Stimulated activated CD8-positive, alpha-beta memory T cell treated with anti-CD3 and anti-CD28 coated beads, Interleukin-15, amount 100 ng/mL, for 4 hours (primary cell): ENCODE results near the gene DLL1.

ENCODE experiments used
- DNase-seq, 2 donors: peaks; one replicate each; pipeline ENCODE4 v3.0.0-alpha.2; 2020; ENCODE audit warnings: low read depth in 2 of 2

DLL1 gene

DNA sequence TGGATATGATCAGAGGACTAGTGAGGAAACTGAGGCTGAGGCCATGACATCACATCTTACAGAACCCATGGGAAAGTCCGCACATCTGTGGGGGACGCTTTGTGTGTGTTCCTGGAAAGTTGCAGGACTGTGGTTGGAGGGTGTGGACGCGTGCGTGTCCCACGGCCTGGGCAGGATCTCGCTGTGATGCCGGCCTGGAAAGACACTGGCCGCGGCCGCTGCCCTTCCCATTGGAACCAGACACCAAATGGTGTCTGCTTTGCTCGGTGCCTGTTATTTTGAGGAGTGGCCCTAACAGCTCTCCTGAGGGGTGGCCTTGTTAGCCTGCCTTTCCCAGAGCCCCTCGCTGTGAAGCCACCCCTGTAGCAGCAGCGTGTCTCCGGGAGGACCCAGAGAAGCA, 41.1 kb downstream of the DLL1 start:
- no peak for DNase-seq

DNA sequence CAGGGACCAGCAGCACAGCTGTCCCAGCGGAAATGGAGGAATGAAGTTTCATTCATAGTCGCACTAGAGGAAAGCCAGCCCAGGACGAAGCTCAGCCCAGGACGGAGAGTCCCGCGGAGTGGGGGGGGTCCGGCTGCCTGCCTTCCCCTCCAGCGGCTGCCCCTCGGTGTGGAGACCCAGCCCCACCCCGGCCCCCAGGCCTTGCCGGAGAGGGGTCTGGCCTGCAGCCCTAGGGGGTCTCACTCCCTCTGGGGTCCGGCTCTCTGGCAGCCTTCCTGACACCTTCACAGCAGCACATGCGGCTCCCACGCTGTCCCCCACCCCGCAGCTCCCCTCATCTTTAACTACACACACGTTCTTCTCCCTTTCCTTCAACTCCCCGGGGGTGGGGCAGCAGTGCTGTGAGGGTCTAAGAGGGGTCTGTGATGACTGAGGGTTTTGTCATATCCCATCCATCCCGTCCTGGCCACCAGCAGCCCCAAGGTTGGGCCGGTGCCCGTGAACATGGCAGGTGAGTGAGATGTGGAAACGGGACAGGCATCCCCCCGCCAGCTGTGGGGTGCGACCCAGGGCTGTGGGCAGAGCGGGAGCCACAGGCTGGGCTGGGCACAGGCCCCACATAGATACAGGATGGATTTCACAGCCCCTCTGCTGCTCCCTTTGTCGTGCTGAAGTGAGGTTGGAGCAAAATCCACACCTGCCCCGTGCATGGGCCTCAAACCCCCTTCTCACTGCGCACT, 41.8 kb downstream of the DLL1 start:
- DNase-seq = no peak

DNA sequence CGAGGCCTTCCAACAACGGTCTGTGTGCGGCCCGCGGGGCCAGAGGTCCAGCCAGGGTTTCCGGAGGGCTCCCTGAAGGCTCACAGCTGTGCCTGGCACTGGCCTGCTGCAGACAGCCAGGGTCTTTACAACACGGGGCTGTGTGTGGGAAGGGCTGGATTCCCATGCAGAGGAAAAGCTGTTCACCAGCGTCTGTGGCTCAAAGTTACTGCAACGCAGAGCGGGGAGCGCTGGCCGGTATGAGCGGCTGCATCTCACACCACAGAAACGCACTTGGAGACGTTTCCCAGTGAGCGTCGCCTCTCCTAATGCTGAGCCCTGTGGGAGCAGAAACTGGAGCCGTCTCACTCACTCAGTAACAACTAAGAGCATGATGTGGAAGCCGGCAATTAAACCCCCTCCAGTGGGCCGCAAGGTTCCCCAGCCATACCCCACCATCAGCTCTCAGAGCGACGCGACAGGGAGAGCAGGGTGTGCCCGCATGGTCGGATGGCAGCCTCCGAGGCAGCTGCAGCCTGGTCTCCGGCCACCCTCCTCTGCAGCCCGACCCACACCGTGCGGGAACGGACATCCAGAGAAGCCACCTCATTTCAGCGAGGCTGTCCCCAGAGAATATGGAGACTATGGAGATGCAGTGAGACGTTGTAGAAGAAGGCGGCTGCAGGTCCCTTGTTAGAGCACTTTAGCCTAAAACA, 42.6 kb downstream of the DLL1 start:
- DNase-seq = no peak

GRCh38 chr6:170247178-170247701, 43.6 kb downstream of the DLL1 start:
- DNase-seq = no peak

GRCh38 chr6:170245475-170245992, 45.3 kb downstream of the DLL1 start:
- DNase-seq = no peak

- no peak for DNase-seq
Observed at GRCh38 chr6:170244721-170245474, 46.0 kb downstream of the DLL1 start.

DNA sequence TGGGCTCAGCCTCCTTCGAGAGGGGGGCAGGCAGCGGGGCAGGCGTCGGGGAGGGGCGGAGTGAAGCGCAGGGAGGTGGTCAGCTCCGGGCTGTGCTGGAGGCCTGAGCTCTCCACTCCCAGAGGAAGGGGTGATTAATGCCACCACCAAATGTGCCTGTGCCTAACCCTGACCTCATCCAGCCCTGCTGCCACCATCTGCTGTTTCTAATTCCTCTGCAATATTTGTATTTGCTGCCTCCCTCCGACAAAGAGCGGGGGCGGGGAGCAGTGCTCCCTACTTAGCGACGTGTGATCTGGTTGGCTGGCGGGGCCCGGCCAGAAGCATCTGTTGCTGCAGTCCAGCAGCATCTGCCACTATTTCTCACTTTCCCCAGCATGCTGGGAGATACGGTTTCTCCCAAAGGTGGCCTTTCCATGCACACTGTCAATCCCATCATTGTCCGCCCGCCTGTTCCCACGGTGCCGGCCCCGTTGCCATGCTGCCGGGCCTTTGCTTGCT, 47.0 kb downstream of the DLL1 start:
- DNase-seq = no peak

GRCh38 chr6:170243386-170243785, 47.5 kb downstream of the DLL1 start:
- no peak for DNase-seq

- no peak for DNase-seq
Observed at GRCh38 chr6:170238741-170239565, 51.9 kb downstream of the DLL1 start.

DNA sequence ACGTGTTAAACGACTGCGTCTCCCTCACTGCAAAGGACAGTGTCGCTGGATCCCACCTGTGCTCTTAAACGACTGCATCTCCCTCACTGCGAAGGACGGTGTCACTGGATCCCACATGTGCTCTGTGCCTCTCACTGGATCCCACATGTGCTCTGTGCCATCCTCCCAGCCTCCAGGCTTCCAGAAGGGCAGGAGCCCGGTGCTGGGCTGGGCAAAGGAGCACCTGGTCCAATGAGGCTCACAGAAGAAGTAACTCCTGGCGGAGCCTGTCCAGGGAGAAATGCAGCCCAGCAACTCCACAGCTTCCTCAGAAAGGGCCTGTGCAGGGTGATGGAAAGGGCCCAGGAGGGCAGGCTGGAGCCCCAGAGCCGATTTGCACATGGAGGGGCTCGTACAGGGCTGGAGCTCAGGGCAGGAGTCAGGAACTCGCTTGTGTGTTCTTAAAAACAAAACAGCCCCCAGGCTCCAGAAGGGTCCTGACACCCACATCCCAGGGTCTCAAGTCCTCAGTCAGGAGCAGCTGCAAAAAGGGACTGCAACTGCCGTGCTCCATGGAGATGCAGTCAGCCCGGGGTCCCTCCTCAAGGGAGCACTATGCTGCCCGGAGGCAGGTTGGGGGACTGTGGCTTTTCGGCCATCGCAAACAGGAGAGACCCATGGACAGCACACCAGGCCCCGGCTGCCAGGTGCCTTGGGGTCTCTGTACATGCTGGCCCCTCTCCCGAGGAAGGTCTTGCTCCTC, 52.7 kb downstream of the DLL1 start:
- no peak for DNase-seq

GRCh38 chr6:170236131-170236836, 54.6 kb downstream of the DLL1 start:
- DNase-seq = no peak

- DNase-seq = no peak
Observed at GRCh38 chr6:170235391-170236125, 55.3 kb downstream of the DLL1 start.

GRCh38 chr6:170234419-170234818, 56.5 kb downstream of the DLL1 start:
- no peak for DNase-seq

GRCh38 chr6:170233286-170234205, 57.3 kb downstream of the DLL1 start:
- no peak for DNase-seq
